Measurements from ENCODE around the gene HTR4. TPM values are rescaled to one million over a fixed set of nuclear protein-coding genes. Genes with fewer than 3 reads are reported as not detected.

Gene HTR4
- total RNA-seq, 2 experiments from 2014 or later, result not detected

GRCh38 chr5:148660346-148660660, 6.0 kb upstream of the HTR4 start:
- POLR2A ChIA-PET, result no interaction called here
- CTCF ChIA-PET (ENCODE audit: unreplicated experiment), result interaction anchor here (0.5 kb wide), 1 partner anchor 559 kb away, joined by 3 read pairs; no protein-coding TSS in a partner anchor
- H3K4me1 ChIP-seq (ENCODE audit: insufficient read depth, low read length, poor library complexity, severe bottlenecking), result no peaks in the 10 kb centered on the region

DNA sequence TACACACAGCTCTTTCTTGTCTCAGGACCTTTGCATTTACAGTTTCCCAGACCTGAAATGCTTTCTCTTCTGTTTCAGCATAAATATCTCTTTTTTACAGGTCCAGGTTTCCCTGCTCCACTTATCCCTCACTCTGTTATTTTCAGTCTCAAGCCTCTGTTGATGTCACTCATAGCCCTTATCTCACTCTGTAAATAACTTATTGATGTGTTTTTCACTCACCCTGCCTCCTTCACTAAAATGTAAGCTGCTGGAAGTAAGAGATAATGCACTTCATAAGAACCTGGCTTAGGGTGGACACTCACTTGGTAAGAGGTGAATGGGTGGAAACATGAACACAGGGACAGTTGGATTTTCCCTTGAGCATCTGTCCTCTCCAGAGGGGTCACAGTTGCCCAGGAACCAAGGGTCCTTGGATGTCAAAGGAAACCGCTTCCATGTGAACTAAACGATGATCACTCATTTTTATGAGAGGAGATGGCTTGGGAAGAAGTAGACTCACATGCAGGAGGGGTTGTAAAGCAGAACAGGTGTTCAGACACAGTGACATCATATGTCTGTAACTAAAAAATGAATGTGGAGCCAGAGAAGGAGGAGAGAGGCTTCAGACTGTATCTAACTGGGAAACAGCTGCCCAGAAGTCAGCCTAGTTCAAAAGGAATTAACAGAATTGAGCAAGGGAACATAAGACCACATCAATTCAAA, 5.5 kb upstream of the HTR4 start:
- Histone ChIP-seq H2AFZ (ENCODE audit: low read length) (no peak overlapping the region), H3K4me3 (ENCODE audit: low read depth, low read length, poor library complexity, severe bottlenecking) (no peak overlapping the region), H4K20me1 (ENCODE audit: insufficient read depth, low read length) (no peaks in the 10 kb centered on the region), H3K27ac (ENCODE audit: low read depth, low read length, poor library complexity, severe bottlenecking) (no peak overlapping the region), H3K36me3 (ENCODE audit: insufficient read depth, low read length) (no peaks in the 10 kb centered on the region), H3K4me2 (ENCODE audit: low read length) (no peak overlapping the region), H3K9me2 (ENCODE audit: insufficient read depth, low read length) (no peaks in the 10 kb centered on the region), H3K9me3 (ENCODE audit: low read length) (no peaks in the 10 kb centered on the region), H3K4me1 (ENCODE audit: insufficient read depth, low read length, poor library complexity, severe bottlenecking) (no peaks in the 10 kb centered on the region), H3K79me2 (ENCODE audit: insufficient read depth, low read depth, low read length) (no peaks in the 10 kb centered on the region)
- no TSS peak for BruUV-seq (replicated peaks)
- no peak for DNase-seq (ENCODE audit: low spot score)
- POLR2A ChIA-PET, result no interaction called here
- TF ChIP-seq EZH2phosphoT487 (IDR thresholded peaks at IDR 0.05; ENCODE audit: borderline replicate concordance, low read depth, low read length), result no peak
- TF ChIP-seq, protein P1, sequence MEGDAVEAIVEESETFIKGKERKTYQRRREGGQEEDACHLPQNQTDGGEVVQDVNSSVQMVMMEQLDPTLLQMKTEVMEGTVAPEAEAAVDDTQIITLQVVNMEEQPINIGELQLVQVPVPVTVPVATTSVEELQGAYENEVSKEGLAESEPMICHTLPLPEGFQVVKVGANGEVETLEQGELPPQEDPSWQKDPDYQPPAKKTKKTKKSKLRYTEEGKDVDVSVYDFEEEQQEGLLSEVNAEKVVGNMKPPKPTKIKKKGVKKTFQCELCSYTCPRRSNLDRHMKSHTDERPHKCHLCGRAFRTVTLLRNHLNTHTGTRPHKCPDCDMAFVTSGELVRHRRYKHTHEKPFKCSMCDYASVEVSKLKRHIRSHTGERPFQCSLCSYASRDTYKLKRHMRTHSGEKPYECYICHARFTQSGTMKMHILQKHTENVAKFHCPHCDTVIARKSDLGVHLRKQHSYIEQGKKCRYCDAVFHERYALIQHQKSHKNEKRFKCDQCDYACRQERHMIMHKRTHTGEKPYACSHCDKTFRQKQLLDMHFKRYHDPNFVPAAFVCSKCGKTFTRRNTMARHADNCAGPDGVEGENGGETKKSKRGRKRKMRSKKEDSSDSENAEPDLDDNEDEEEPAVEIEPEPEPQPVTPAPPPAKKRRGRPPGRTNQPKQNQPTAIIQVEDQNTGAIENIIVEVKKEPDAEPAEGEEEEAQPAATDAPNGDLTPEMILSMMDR (conservative IDR thresholded peaks at IDR 0.05; ENCODE audit: low read length), result no peak
- intact Hi-C loops (cut with micrococcal nuclease; ENCODE audit: unreplicated experiment), result no loop called here
- CTCF ChIA-PET (ENCODE audit: unreplicated experiment), result interaction anchor here (0.5 kb wide), 1 partner anchor 559 kb away, joined by 3 read pairs; no protein-coding TSS in a partner anchor

More at GRCh38 chr5:148660346-148660660, 6.0 kb upstream of the HTR4 start:
- H3K4me3 ChIP-seq (ENCODE audit: low read depth, low read length, poor library complexity, severe bottlenecking), result no peak overlapping the region
- no peaks in the 10 kb centered on the region for H3K9me2 ChIP-seq (ENCODE audit: insufficient read depth, low read length)
- no peak for DNase-seq (ENCODE audit: low spot score)
- BruUV-seq (replicated peaks), result no TSS peak
- no peaks in the 10 kb centered on the region for H3K79me2 ChIP-seq (ENCODE audit: insufficient read depth, low read depth, low read length)
- H2AFZ ChIP-seq (ENCODE audit: low read length), result no peak overlapping the region
- intact Hi-C loops (cut with micrococcal nuclease; ENCODE audit: unreplicated experiment), result no loop called here
- TF ChIP-seq, protein P1 (conservative IDR thresholded peaks at IDR 0.05; ENCODE audit: low read length), result no peak
- no peak for TF ChIP-seq EZH2phosphoT487 (IDR thresholded peaks at IDR 0.05; ENCODE audit: borderline replicate concordance, low read depth, low read length)
- H3K36me3 ChIP-seq (ENCODE audit: insufficient read depth, low read length), result no peaks in the 10 kb centered on the region
- no peaks in the 10 kb centered on the region for H4K20me1 ChIP-seq (ENCODE audit: insufficient read depth, low read length)
- H3K4me2 ChIP-seq (ENCODE audit: low read length), result no peak overlapping the region
- no peaks in the 10 kb centered on the region for H3K9me3 ChIP-seq (ENCODE audit: low read length)
- H3K27ac ChIP-seq (ENCODE audit: low read depth, low read length, poor library complexity, severe bottlenecking), result no peak overlapping the region

GRCh38 chr5:148653291-148653835, 964 bp downstream of the HTR4 start:
- H3K4me2 ChIP-seq (ENCODE audit: low read length), result no peak overlapping the region
- no peak for DNase-seq (ENCODE audit: low spot score)
- intact Hi-C loops (cut with micrococcal nuclease; ENCODE audit: unreplicated experiment), result no loop called here
- H4K20me1 ChIP-seq (ENCODE audit: insufficient read depth, low read length), result no peaks in the 10 kb centered on the region
- ChIA-PET CTCF (ENCODE audit: unreplicated experiment) (no interaction called here), POLR2A (no interaction called here)
- H3K9me3 ChIP-seq (ENCODE audit: low read length), result no peaks in the 10 kb centered on the region
- no peak for TF ChIP-seq EZH2phosphoT487 (IDR thresholded peaks at IDR 0.05; ENCODE audit: borderline replicate concordance, low read depth, low read length)
- TF ChIP-seq, protein P1 (conservative IDR thresholded peaks at IDR 0.05; ENCODE audit: low read length), result no peak
- H3K27ac ChIP-seq (ENCODE audit: low read depth, low read length, poor library complexity, severe bottlenecking), result no peak overlapping the region
- no peaks in the 10 kb centered on the region for H3K9me2 ChIP-seq (ENCODE audit: insufficient read depth, low read length)
- no peaks in the 10 kb centered on the region for H3K36me3 ChIP-seq (ENCODE audit: insufficient read depth, low read length)
- H3K4me1 ChIP-seq (ENCODE audit: insufficient read depth, low read length, poor library complexity, severe bottlenecking), result no peaks in the 10 kb centered on the region
- H2AFZ ChIP-seq (ENCODE audit: low read length), result no peak overlapping the region
- no peak overlapping the region for H3K4me3 ChIP-seq (ENCODE audit: low read depth, low read length, poor library complexity, severe bottlenecking)
- BruUV-seq (replicated peaks), result no TSS peak
- H3K79me2 ChIP-seq (ENCODE audit: insufficient read depth, low read depth, low read length), result no peaks in the 10 kb centered on the region
